Measurements from ENCODE around the gene CUL3.
"Not testable (repeated sequence)": the region's sequence is repeated elsewhere in the genome, so short reads cannot be mapped to it uniquely, and the experiment has no call there.

Gene CUL3

GRCh38 chr2:224585211-224586088 is at the start of gene CUL3:
Gene CUL3 (minus strand): TSS chr2:224585363. CDS start chr2:224585009, 354 bp downstream.
- peak; percentile 100 for DNase-seq

- no peak for DNase-seq
Observed at GRCh38 chr2:224630659-224631550, 45.7 kb upstream of the CUL3 start.

GRCh38 chr2:224628416-224628815 is 43.3 kb upstream of the CUL3 start:
- no peak for DNase-seq

GRCh38 chr2:224626735-224627134 is 41.6 kb upstream of the CUL3 start:
- DNase-seq = no peak

GRCh38 chr2:224613543-224614286 is 28.6 kb upstream of the CUL3 start:
- DNase-seq = no peak

GRCh38 chr2:224612578-224612977 is 27.4 kb upstream of the CUL3 start:
- no peak for DNase-seq

GRCh38 chr2:224611938-224612337 is 26.8 kb upstream of the CUL3 start:
- no peak for DNase-seq

GRCh38 chr2:224608104-224608503 is 22.9 kb upstream of the CUL3 start:
- no peak for DNase-seq

GRCh38 chr2:224603746-224604500 is 18.8 kb upstream of the CUL3 start:
- DNase-seq = not testable (repeated sequence)

GRCh38 chr2:224602778-224603375 is 17.7 kb upstream of the CUL3 start:
- DNase-seq = not testable (repeated sequence)

GRCh38 chr2:224601923-224602322 is 16.8 kb upstream of the CUL3 start:
- no peak for DNase-seq

GRCh38 chr2:224598678-224599077 is 13.5 kb upstream of the CUL3 start:
- DNase-seq = no peak

GRCh38 chr2:224596289-224596688 is 11.1 kb upstream of the CUL3 start:
- DNase-seq = no peak

- DNase-seq = no peak
Observed at GRCh38 chr2:224595518-224595917, 10.4 kb upstream of the CUL3 start.

- DNase-seq = no peak
Observed at GRCh38 chr2:224594840-224595239, 9.7 kb upstream of the CUL3 start.

GRCh38 chr2:224591220-224591619 is 6.1 kb upstream of the CUL3 start:
- no peak for DNase-seq

GRCh38 chr2:224586127-224586695 is 1.0 kb upstream of the CUL3 start:
- no peak for DNase-seq

GRCh38 chr2:224584785-224585210 is 365 bp downstream of the CUL3 start:
- DNase-seq = peak; percentile 86

- peak; percentile 74 for DNase-seq
Observed at GRCh38 chr2:224584111-224584784, 915 bp downstream of the CUL3 start.

GRCh38 chr2:224583033-224583432 is 2.1 kb downstream of the CUL3 start:
- DNase-seq = not testable (repeated sequence)

GRCh38 chr2:224580248-224580647 is 4.9 kb downstream of the CUL3 start:
- no peak for DNase-seq
